ENCODE data around the gene LUZP2.

DNA sequence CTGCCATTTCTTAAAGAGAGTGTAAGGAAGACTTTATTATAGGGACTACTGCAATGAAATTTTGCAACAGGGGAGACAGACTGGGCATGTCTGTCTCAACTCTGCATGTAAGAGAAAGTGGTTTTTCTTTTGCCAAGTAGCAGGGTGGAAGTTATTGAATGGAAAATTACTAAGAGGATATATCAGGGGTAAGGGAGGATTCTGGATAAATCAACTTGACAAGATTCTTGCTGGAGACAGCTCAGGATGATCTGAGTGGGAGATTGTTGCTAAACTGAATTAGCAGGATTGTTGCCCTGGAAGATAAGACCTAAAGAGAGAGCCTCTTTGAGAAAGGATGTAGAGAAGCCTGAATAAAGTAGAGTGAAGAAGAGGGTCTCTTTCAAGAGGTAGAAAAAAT, 145.8 kb downstream of the LUZP2 start:
- TF ChIP-seq, protein P1, sequence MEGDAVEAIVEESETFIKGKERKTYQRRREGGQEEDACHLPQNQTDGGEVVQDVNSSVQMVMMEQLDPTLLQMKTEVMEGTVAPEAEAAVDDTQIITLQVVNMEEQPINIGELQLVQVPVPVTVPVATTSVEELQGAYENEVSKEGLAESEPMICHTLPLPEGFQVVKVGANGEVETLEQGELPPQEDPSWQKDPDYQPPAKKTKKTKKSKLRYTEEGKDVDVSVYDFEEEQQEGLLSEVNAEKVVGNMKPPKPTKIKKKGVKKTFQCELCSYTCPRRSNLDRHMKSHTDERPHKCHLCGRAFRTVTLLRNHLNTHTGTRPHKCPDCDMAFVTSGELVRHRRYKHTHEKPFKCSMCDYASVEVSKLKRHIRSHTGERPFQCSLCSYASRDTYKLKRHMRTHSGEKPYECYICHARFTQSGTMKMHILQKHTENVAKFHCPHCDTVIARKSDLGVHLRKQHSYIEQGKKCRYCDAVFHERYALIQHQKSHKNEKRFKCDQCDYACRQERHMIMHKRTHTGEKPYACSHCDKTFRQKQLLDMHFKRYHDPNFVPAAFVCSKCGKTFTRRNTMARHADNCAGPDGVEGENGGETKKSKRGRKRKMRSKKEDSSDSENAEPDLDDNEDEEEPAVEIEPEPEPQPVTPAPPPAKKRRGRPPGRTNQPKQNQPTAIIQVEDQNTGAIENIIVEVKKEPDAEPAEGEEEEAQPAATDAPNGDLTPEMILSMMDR (IDR thresholded peaks at IDR 0.05; ENCODE audit: low read depth, low read length, poor library complexity, severe bottlenecking): no peak
- TF ChIP-seq EZH2phosphoT487 (IDR thresholded peaks at IDR 0.05; ENCODE audit: borderline replicate concordance, low read length): no peak

All from DOHH2 (cell line).